Measurements from ENCODE around the gene SARS1. TPM values are rescaled to one million over a fixed set of nuclear protein-coding genes. Genes with fewer than 3 reads are reported as not detected.

Gene SARS1
- total RNA-seq, 4 donors from 2014 or later: 164 to 264 (median 200) TPM

- Histone ChIP-seq H3K27me3 (no peaks in the 10 kb centered on the region), H3K27ac (peak overlapping the region; percentile 80 to 96 (median 94)), H3K4me1 (peaks cover 40 to 45% of the 10 kb centered on the region in 2 donors), H3K36me3 (peaks cover 4 to 9% of the 10 kb centered on the region in 2 donors), H3K9me3 (no peaks in the 10 kb centered on the region), H3K4me3 (replicated peaks in 1 of 3) (no peak overlapping the region)
- TF ChIP-seq POLR2A (IDR thresholded peaks at IDR 0.05): peak in 1 of 2 donors; percentile 65
- TF ChIP-seq, protein P1, sequence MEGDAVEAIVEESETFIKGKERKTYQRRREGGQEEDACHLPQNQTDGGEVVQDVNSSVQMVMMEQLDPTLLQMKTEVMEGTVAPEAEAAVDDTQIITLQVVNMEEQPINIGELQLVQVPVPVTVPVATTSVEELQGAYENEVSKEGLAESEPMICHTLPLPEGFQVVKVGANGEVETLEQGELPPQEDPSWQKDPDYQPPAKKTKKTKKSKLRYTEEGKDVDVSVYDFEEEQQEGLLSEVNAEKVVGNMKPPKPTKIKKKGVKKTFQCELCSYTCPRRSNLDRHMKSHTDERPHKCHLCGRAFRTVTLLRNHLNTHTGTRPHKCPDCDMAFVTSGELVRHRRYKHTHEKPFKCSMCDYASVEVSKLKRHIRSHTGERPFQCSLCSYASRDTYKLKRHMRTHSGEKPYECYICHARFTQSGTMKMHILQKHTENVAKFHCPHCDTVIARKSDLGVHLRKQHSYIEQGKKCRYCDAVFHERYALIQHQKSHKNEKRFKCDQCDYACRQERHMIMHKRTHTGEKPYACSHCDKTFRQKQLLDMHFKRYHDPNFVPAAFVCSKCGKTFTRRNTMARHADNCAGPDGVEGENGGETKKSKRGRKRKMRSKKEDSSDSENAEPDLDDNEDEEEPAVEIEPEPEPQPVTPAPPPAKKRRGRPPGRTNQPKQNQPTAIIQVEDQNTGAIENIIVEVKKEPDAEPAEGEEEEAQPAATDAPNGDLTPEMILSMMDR (IDR thresholded peaks at IDR 0.05): peak in 1 of 6 experiments; percentile 8
- 29 to 40% methylated on average over 12 to 15 of the region's 24 CpGs for WGBS, 2 donors
- peak; percentile 92 to 94 for DNase-seq
- intact Hi-C loops (cut with DNase I): no loop called here
Observed at GRCh38 chr1:109274533-109275476, 61.1 kb downstream of the SARS1 start.

DNA sequence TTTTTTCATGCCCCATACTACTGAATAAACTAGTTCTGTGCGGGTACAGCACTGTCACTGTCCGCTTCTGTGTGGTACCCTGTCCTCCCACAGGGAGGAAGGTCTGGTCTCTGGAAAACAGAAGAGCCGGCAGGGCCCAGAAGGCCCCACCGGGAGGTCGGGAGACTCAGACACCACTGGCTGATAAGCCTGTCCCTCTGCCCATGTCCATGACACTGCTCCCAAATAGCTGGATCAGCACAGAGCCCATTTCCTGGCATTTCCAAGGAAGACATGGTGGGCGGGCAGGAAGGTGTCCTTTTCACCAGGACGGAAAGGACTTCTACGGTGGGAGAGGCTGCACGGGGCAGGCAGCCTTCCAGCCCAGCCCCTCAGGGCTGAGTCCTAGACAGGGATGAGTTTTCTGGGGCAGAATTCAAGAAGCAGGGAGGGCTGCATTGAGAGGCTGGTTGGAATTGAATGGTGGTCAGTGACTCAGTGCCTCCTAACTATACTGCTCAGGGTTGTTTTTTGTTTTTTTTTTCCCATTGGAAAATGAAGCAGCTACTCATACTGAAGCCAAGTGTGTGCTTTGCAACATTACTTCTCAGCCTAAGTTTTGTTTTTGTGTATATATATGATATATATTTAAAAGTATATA lies 62.1 kb downstream of the SARS1 start:
- Histone ChIP-seq H3K27me3 (no peaks in the 10 kb centered on the region), H3K9me3 (no peaks in the 10 kb centered on the region), H3K36me3 (peaks cover 0 to 6% of the 10 kb centered on the region in 2 donors), H3K4me1 (peaks cover 40 to 45% of the 10 kb centered on the region in 2 donors), H3K27ac (peak overlapping the region; percentile 67 to 96 (median 94)), H3K4me3 (replicated peaks in 1 of 3) (no peak overlapping the region)
- no peak for DNase-seq
- WGBS, 2 donors: 62 to 70% methylated on average over 9 of the region's 9 CpGs
- TF ChIP-seq POLR2A (IDR thresholded peaks at IDR 0.05): no peak
- intact Hi-C loops (cut with DNase I): no loop called here

- Histone ChIP-seq H3K4me3 (replicated peaks in 1 of 3) (no peak overlapping the region), H3K27me3 (no peaks in the 10 kb centered on the region), H3K27ac (peak overlapping the region; percentile 67 to 96 (median 94)), H3K36me3 (no peaks in the 10 kb centered on the region), H3K4me1 (peaks cover 46 to 57% of the 10 kb centered on the region in 2 donors), H3K9me3 (no peaks in the 10 kb centered on the region)
- intact Hi-C loops (cut with DNase I): no loop called here
- DNase-seq: peak; percentile 94 to 95
- TF ChIP-seq POLR2A (IDR thresholded peaks at IDR 0.05): peak in 1 of 2 donors; percentile 65
- TF ChIP-seq, protein P1 (IDR thresholded peaks at IDR 0.05): peak; percentile 66 to 97 (median 90)
- WGBS, 2 donors: 63 to 69% methylated on average over 7 of the region's 7 CpGs
Observed at GRCh38 chr1:109277434-109278204, 63.9 kb downstream of the SARS1 start.

GRCh38 chr1:109279615-109280278 lies 66.0 kb downstream of the SARS1 start:
- H3K4me1 ChIP-seq: peaks cover 39 to 52% of the 10 kb centered on the region in 2 donors
- intact Hi-C loops (cut with DNase I): loop anchor here (5.0 kb wide), 1 partner anchor 118 kb away; the partner anchor contains the start of gene SORT1
- 90 to 91% methylated on average over 5 of the region's 5 CpGs for WGBS, 2 donors

More at GRCh38 chr1:109279615-109280278, 66.0 kb downstream of the SARS1 start:
- Histone ChIP-seq H3K9me3 (no peaks in the 10 kb centered on the region), H3K27ac (no peak overlapping the region), H3K4me3 (replicated peaks in 1 of 3) (no peak overlapping the region), H3K27me3 (no peaks in the 10 kb centered on the region), H3K36me3 (no peaks in the 10 kb centered on the region)
- TF ChIP-seq, protein P1 (IDR thresholded peaks at IDR 0.05): no peak
- no peak for TF ChIP-seq POLR2A (IDR thresholded peaks at IDR 0.05)
- DNase-seq: no peak

Data from thyroid gland (tissue), 4 donors.